HepG2 (cell line): ENCODE data around the gene TTBK1. TPM values are rescaled to one million over a fixed set of nuclear protein-coding genes. Genes with fewer than 3 reads are reported as not detected.

Experiments
- ATF7-NPFF ChIP-seq: sonication (generic); formaldehyde crosslinking; IDR thresholded peaks from 2 replicates; pipeline ENCODE4 v1.8.1; 2023; ENCODE audit warnings: mild to moderate bottlenecking, low read depth, missing genetic modification reagents, moderate library complexity
- E2F5 ChIP-seq: sonication (generic); formaldehyde crosslinking; conservative IDR thresholded peaks from 2 replicates; pipeline ENCODE4 v1.4.0; 2020; ENCODE audit warnings: missing genetic modification reagents
- ETS1 ChIP-seq: sonication (generic); formaldehyde crosslinking; IDR thresholded peaks from 2 replicates; pipeline ENCODE4 v1.4.0; 2020; ENCODE audit warnings: missing genetic modification reagents
- ETV6 ChIP-seq: sonication (generic); formaldehyde crosslinking; conservative IDR thresholded peaks from 2 replicates; pipeline ENCODE4 v1.4.0; 2020; ENCODE audit warnings: missing genetic modification reagents
- IKZF5 ChIP-seq: IDR thresholded peaks from 2 replicates; pipeline ENCODE4 v1.6.1; 2018; ENCODE audit warnings: missing genetic modification reagents, mild to moderate bottlenecking, missing compliant biosample characterization
- IRF2 ChIP-seq: IDR thresholded peaks from 2 replicates; pipeline ENCODE4 v1.6.1; 2018; ENCODE audit warnings: missing genetic modification reagents, missing compliant biosample characterization
- KDM5B ChIP-seq: sonication (generic); formaldehyde crosslinking; IDR thresholded peaks from 2 replicates; pipeline ENCODE4 v1.4.0; 2020; ENCODE audit warnings: missing genetic modification reagents, mild to moderate bottlenecking, borderline replicate concordance
- MLX ChIP-seq: IDR thresholded peaks from 2 replicates; pipeline ENCODE4 v1.6.1; 2016
- NFIC ChIP-seq: IDR thresholded peaks from 2 replicates; pipeline ENCODE4 v1.6.1; 2012; ENCODE audit warnings: mild to moderate bottlenecking, low read length, inconsistent platforms
- NR2F1 ChIP-seq, 2 experiments: fragments of 450-650 bp in 1 of 2; formaldehyde crosslinking in 1 of 2; IDR thresholded peaks; 2 replicates each; pipeline versions ENCODE4 v1.5.0 to v1.6.1; 2016 to 2020; ENCODE audit warnings: mild to moderate bottlenecking in 1 of 2, missing compliant biosample characterization in 1 of 2, missing genetic modification reagents in 1 of 2, moderate library complexity in 1 of 2
- RFX3 ChIP-seq: IDR thresholded peaks from 2 replicates; pipeline ENCODE4 v1.6.1; 2016; ENCODE audit warnings: missing biosample characterization, missing genetic modification reagents
- RXRA ChIP-seq: sonication (generic); formaldehyde crosslinking; IDR thresholded peaks from 2 replicates; pipeline ENCODE4 v1.5.1; 2020; ENCODE audit warnings: missing genetic modification reagents
- SRSF1 ChIP-seq: fragments of 200-400 bp; formaldehyde crosslinking; optimal IDR thresholded peaks from 2 replicates; pipeline ENCODE3; 2017; ENCODE audit warnings: mild to moderate bottlenecking, low read depth, low read length, moderate library complexity
- ZBED4 ChIP-seq: sonication (generic); formaldehyde crosslinking; IDR thresholded peaks from 2 replicates; pipeline ENCODE4 v1.4.0; 2020; ENCODE audit warnings: missing genetic modification reagents, borderline replicate concordance
- ZFP82 ChIP-seq: sonication (generic); formaldehyde crosslinking; IDR thresholded peaks from 2 replicates; pipeline ENCODE4 v1.5.1; 2020; ENCODE audit warnings: mild to moderate bottlenecking, missing genetic modification reagents, borderline replicate concordance
- ZNF101 ChIP-seq: sonication (generic); formaldehyde crosslinking; IDR thresholded peaks from 2 replicates; pipeline ENCODE4 v1.4.0; 2020; ENCODE audit warnings: mild to moderate bottlenecking, low read depth, missing genetic modification reagents, borderline replicate concordance
- ZNF274 ChIP-seq: sonication (generic); formaldehyde crosslinking; IDR thresholded peaks from 2 replicates; pipeline ENCODE4 v1.5.1; 2020; ENCODE audit warnings: mild to moderate bottlenecking, missing genetic modification reagents
- ZNF556 ChIP-seq: sonication (generic); formaldehyde crosslinking; IDR thresholded peaks from 2 replicates; pipeline ENCODE4 v1.4.0; 2020; ENCODE audit warnings: mild to moderate bottlenecking, missing genetic modification reagents, borderline replicate concordance
- ZNF607 ChIP-seq: sonication (generic); formaldehyde crosslinking; IDR thresholded peaks from 2 replicates; pipeline ENCODE4 v1.5.1; 2020; ENCODE audit warnings: missing genetic modification reagents, mild to moderate bottlenecking, borderline replicate concordance
- ZNF850 ChIP-seq: sonication (generic); formaldehyde crosslinking; conservative IDR thresholded peaks from 2 replicates; pipeline ENCODE4 v1.9.0; 2021; ENCODE audit warnings: mild to moderate bottlenecking, missing genetic modification reagents
- polyA plus RNA-seq, 8 experiments: library from polyadenylated mRNA; depleted of rRNA in 3 of 8; stranded (reverse) in 7 of 8; unstranded in 1 of 8; fragments of >200 nt; fragmentation: Illumina TruSeq in 4 of 8; extraction: Trizol in 4 of 8; gene quantifications; 2 replicates each; pipeline versions ENCODE4 v1.2.1 to v1.2.3, GENCODE V29; 2011 to 2016; ENCODE audit warnings: low read depth in 4 of 8, missing spikeins in 1 of 8, mixed read lengths in 1 of 8; ENCODE audit not compliant: insufficient read depth in 1 of 8
- total RNA-seq, 5 experiments: library from RNA; depleted of rRNA; stranded (reverse); fragments of >200 nt; fragmentation: Illumina TruSeq; extraction: Trizol; gene quantifications; 2 replicates each; pipeline ENCODE4 v1.2.3, GENCODE V29; 2016; ENCODE audit warnings: low read depth in 1 of 5

TTBK1 gene
- total and polyA plus RNA-seq, 2 of the 13 experiments (the other 11 are each of a cell fraction or from before 2014, with no cell fraction given) = 0.24 to 0.33 TPM

GRCh38 chr6:43277643-43278523, 34.6 kb downstream of the TTBK1 start (continued):
- TF ChIP-seq IKZF5 = no peak; the same call in 1 of the 2 replicates
- no peak for TF ChIP-seq ZNF556 (CRISPR knock-in tag)
- no peak for TF ChIP-seq ZNF850 (CRISPR knock-in tag)
- peak in 1 of 2 experiments; percentile 34; a peak in 1 of 4 replicates for TF ChIP-seq NR2F1 (CRISPR knock-in tag; IDR thresholded peaks at IDR 0.05)
- TF ChIP-seq ETV6 (CRISPR knock-in tag) = no peak
- TF ChIP-seq MLX = peak; percentile 35; the same call in 1 of the 2 replicates
- TF ChIP-seq RFX3 = no peak
- 0 out of 2 replicates have a peak, but pooled peaks have one; percentile 71 for TF ChIP-seq ZFP82 (CRISPR knock-in tag)
- TF ChIP-seq ETS1 (CRISPR knock-in tag) = no peak
- TF ChIP-seq ZNF101 (CRISPR knock-in tag) = no peak
- no peak for TF ChIP-seq ZBED4 (CRISPR knock-in tag)
- TF ChIP-seq IRF2 = 0 out of 2 replicates have a peak, but pooled peaks have one; percentile 16
- TF ChIP-seq SRSF1 = peak; percentile 32
- no peak for TF ChIP-seq E2F5 (CRISPR knock-in tag)
- no peak for TF ChIP-seq ZNF607
- peak; percentile 81 for TF ChIP-seq RXRA (CRISPR knock-in tag)
- TF ChIP-seq ZNF274 (CRISPR knock-in tag) = no peak; the same call in 1 of the 2 replicates
- peak; percentile 72; the same call in 1 of the 2 replicates for TF ChIP-seq ATF7-NPFF (CRISPR knock-in tag)
- TF ChIP-seq KDM5B (CRISPR knock-in tag) = peak; percentile 52; the same call in 1 of the 2 replicates
- TF ChIP-seq NFIC = no peak
